Sigmoid colon (tissue), 7 donors: ENCODE measurements around the gene MYO18A. TPM values are rescaled to one million over a fixed set of nuclear protein-coding genes. Genes with fewer than 3 reads are reported as not detected.

Experiments used
- DNase-seq: peaks from one replicate; pipeline ENCODE4 v3.0.0-alpha.2; 2019
- H3K27ac ChIP-seq, 4 donors: fragments of 200-600 bp; sonication (generic); one replicate each; pipeline ENCODE4 v1.5.1; 2016 to 2019; ENCODE audit warnings: mild to moderate bottlenecking in 1 of 4
- H3K27me3 ChIP-seq, 3 donors: fragments of 200-600 bp; sonication (generic); one replicate each; pipeline ENCODE4 v1.5.1; 2019; ENCODE audit warnings: mild to moderate bottlenecking in 1 of 3
- H3K36me3 ChIP-seq, 4 donors: fragments of 200-600 bp; sonication (generic); one replicate each; pipeline ENCODE4 v1.5.1; 2016 to 2019
- H3K4me1 ChIP-seq, 4 donors: fragments of 200-600 bp; sonication (generic); one replicate each; pipeline ENCODE4 v1.5.1; 2017 to 2019
- H3K4me3 ChIP-seq, 4 donors: fragments of 200-600 bp; sonication (generic); one replicate each; pipeline ENCODE4 v1.5.1; 2017 to 2019; ENCODE audit warnings: mild to moderate bottlenecking in 2 of 4, moderate library complexity in 1 of 4
- H3K9me3 ChIP-seq, 4 donors: fragments of 200-600 bp in 3 of 4; sonication (generic) in 3 of 4; one replicate each; pipeline versions ENCODE4 v1.5.1 to v1.6.1; 2013 to 2019
- EP300 ChIP-seq, 4 donors: sonication (generic); formaldehyde crosslinking; IDR thresholded peaks; one replicate each; pipeline ENCODE4 v1.6.1; 2017; ENCODE audit warnings: antibody characterized with exemption in 4 of 4
- POLR2A ChIP-seq, 2 donors: fragments of 450-650 bp; IDR thresholded peaks; one replicate each; pipeline ENCODE4 v1.6.1; 2016; ENCODE audit warnings: antibody characterized with exemption in 2 of 2, mild to moderate bottlenecking in 2 of 2, moderate library complexity in 2 of 2
- POLR2AphosphoS5 ChIP-seq, 4 donors: sonication (generic); formaldehyde crosslinking; IDR thresholded peaks; one replicate each; pipeline ENCODE4 v1.6.1; 2017; ENCODE audit warnings: antibody characterized with exemption in 4 of 4
- WGBS, 2 donors: extraction: QIAGEN DNeasy Blood & Tissue Kit; methylation state at CpG; one replicate each; pipeline ENCODE4 v1.1.7; 2013; 5-methylcytosine and 5-hydroxymethylcytosine counted together
- intact Hi-C: fragments of 100-400 bp; cut with DNase I; formaldehyde crosslinking; loops from one replicate; pipeline ENCODE4 v1.15.1; 2023
- polyA plus RNA-seq, 3 donors: library from polyadenylated mRNA; stranded (reverse); fragments of 200-250 nt; gene quantifications; one replicate each; pipeline ENCODE4 v1.2.3, GENCODE V29; 2013
- total RNA-seq, 4 donors: library from RNA; depleted of rRNA; stranded (reverse); fragments of >200 nt; gene quantifications; one replicate each; pipeline ENCODE4 v1.1.0, GENCODE V29; 2016
- TF ChIP-seq, protein P1 (sequence below), 4 experiments: fragments of 450-650 bp in 3 of 4; fragments of 200-600 bp in 1 of 4; IDR thresholded peaks; one replicate each; pipeline ENCODE4 v1.5.1; 2016 to 2019; ENCODE audit warnings: antibody characterized with exemption in 4 of 4, mild to moderate bottlenecking in 3 of 4, moderate library complexity in 2 of 4
- donor health status: healthy with polysubstance abuse.
- donor health status: Bipolar disorder and iron deficiency.
- donor health status: healthy.

MYO18A gene
- total and polyA plus RNA-seq, 7 donors, result 24.0 to 92.6 (median 48.4) TPM

GRCh38 chr17:29195465-29196081 is 15.4 kb upstream of the MYO18A start:
- WGBS, 2 donors, result 41 to 74% methylated on average over 10 of the region's 10 CpGs
- TF ChIP-seq, protein P1, sequence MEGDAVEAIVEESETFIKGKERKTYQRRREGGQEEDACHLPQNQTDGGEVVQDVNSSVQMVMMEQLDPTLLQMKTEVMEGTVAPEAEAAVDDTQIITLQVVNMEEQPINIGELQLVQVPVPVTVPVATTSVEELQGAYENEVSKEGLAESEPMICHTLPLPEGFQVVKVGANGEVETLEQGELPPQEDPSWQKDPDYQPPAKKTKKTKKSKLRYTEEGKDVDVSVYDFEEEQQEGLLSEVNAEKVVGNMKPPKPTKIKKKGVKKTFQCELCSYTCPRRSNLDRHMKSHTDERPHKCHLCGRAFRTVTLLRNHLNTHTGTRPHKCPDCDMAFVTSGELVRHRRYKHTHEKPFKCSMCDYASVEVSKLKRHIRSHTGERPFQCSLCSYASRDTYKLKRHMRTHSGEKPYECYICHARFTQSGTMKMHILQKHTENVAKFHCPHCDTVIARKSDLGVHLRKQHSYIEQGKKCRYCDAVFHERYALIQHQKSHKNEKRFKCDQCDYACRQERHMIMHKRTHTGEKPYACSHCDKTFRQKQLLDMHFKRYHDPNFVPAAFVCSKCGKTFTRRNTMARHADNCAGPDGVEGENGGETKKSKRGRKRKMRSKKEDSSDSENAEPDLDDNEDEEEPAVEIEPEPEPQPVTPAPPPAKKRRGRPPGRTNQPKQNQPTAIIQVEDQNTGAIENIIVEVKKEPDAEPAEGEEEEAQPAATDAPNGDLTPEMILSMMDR (IDR thresholded peaks at IDR 0.05), result no peak
- TF ChIP-seq POLR2AphosphoS5 (IDR thresholded peaks at IDR 0.05) (peak in 1 of 4 donors; percentile 7), POLR2A (IDR thresholded peaks at IDR 0.05) (no peak), EP300 (IDR thresholded peaks at IDR 0.05) (no peak)
- H3K4me3 ChIP-seq, result no peak overlapping the region
- H3K9me3 ChIP-seq, result no peaks in the 10 kb centered on the region
- H3K4me1 ChIP-seq, result no peaks in the 10 kb centered on the region
- DNase-seq, result no peak
- no peaks in the 10 kb centered on the region for H3K36me3 ChIP-seq
- H3K27ac ChIP-seq, result no peak overlapping the region
- intact Hi-C loops, result no loop called here
- peaks cover 0 to 4% (median 0%) of the 10 kb centered on the region in 3 donors for H3K27me3 ChIP-seq

GRCh38 chr17:29194669-29195068 is 14.5 kb upstream of the MYO18A start:
- TF ChIP-seq POLR2AphosphoS5 (IDR thresholded peaks at IDR 0.05) (no peak), EP300 (IDR thresholded peaks at IDR 0.05) (no peak), POLR2A (IDR thresholded peaks at IDR 0.05) (no peak)
- TF ChIP-seq, protein P1 (IDR thresholded peaks at IDR 0.05), result no peak
- Histone ChIP-seq H3K9me3 (no peaks in the 10 kb centered on the region), H3K36me3 (no peaks in the 10 kb centered on the region), H3K4me3 (no peak overlapping the region), H3K27me3 (peaks cover 0 to 4% (median 0%) of the 10 kb centered on the region in 3 donors), H3K27ac (no peak overlapping the region), H3K4me1 (no peaks in the 10 kb centered on the region)
- 91 to 96% methylated on average over 3 of the region's 3 CpGs for WGBS, 2 donors
- no peak for DNase-seq
- intact Hi-C loops, result no loop called here

DNA sequence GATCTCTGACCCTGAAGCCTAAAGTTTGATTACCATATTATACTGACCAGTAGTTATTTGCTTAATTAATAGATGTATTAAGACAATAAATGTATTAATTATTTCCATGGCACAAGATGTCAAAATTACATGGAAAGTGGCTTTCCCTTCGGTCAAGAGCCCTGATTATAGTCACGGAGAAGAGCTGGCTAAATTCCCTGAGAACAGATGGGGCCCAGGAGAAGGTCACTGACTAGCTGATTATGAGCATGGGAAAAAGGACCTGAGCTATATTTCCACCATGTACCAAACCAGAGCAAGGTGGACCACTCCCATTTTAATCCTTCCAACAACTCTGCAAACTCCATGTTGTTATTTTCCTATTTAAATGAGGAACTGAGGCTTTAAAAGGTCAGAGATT is 12.9 kb upstream of the MYO18A start:
- TF ChIP-seq POLR2A (IDR thresholded peaks at IDR 0.05) (no peak), EP300 (IDR thresholded peaks at IDR 0.05) (no peak), POLR2AphosphoS5 (IDR thresholded peaks at IDR 0.05) (no peak)
- TF ChIP-seq, protein P1 (IDR thresholded peaks at IDR 0.05), result no peak
- Histone ChIP-seq H3K27me3 (peaks cover 0 to 4% (median 0%) of the 10 kb centered on the region in 3 donors), H3K4me1 (no peaks in the 10 kb centered on the region), H3K9me3 (no peaks in the 10 kb centered on the region), H3K36me3 (no peaks in the 10 kb centered on the region), H3K27ac (no peak overlapping the region), H3K4me3 (no peak overlapping the region)
- 74 to 84% methylated on average over 2 of the region's 2 CpGs for WGBS, 2 donors
- DNase-seq, result no peak
- intact Hi-C loops, result no loop called here

- TF ChIP-seq POLR2AphosphoS5 (IDR thresholded peaks at IDR 0.05) (no peak), POLR2A (IDR thresholded peaks at IDR 0.05) (no peak), EP300 (IDR thresholded peaks at IDR 0.05) (no peak)
- TF ChIP-seq, protein P1 (IDR thresholded peaks at IDR 0.05), result no peak
- Histone ChIP-seq H3K36me3 (no peaks in the 10 kb centered on the region), H3K9me3 (no peaks in the 10 kb centered on the region), H3K4me1 (no peaks in the 10 kb centered on the region), H3K27ac (no peak overlapping the region), H3K4me3 (no peak overlapping the region), H3K27me3 (peaks cover 0 to 4% (median 0%) of the 10 kb centered on the region in 3 donors)
- WGBS, 2 donors, result 84 to 90% methylated on average over 4 of the region's 4 CpGs
- intact Hi-C loops, result no loop called here
- DNase-seq, result no peak
Measured at GRCh38 chr17:29190592-29191207, 10.5 kb upstream of the MYO18A start.
